Diencephalon (tissue), 1 donor: ENCODE measurements around the gene ZNF638. TPM values are rescaled to one million over a fixed set of nuclear protein-coding genes. Genes with fewer than 3 reads are reported as not detected.

Source experiments
- small RNA-seq: library from RNA; depleted of rRNA; stranded (forward); fragments of <200 nt; gene quantifications from one replicate; pipeline ENCODE3, GENCODE V24; 2014
- total RNA-seq: library from RNA; depleted of rRNA; stranded (reverse); fragments of >200 nt; gene quantifications from one replicate; pipeline ENCODE4 v1.2.3, GENCODE V29; 2014

The ZNF638 gene
- 283 TPM for total RNA-seq

DNA sequence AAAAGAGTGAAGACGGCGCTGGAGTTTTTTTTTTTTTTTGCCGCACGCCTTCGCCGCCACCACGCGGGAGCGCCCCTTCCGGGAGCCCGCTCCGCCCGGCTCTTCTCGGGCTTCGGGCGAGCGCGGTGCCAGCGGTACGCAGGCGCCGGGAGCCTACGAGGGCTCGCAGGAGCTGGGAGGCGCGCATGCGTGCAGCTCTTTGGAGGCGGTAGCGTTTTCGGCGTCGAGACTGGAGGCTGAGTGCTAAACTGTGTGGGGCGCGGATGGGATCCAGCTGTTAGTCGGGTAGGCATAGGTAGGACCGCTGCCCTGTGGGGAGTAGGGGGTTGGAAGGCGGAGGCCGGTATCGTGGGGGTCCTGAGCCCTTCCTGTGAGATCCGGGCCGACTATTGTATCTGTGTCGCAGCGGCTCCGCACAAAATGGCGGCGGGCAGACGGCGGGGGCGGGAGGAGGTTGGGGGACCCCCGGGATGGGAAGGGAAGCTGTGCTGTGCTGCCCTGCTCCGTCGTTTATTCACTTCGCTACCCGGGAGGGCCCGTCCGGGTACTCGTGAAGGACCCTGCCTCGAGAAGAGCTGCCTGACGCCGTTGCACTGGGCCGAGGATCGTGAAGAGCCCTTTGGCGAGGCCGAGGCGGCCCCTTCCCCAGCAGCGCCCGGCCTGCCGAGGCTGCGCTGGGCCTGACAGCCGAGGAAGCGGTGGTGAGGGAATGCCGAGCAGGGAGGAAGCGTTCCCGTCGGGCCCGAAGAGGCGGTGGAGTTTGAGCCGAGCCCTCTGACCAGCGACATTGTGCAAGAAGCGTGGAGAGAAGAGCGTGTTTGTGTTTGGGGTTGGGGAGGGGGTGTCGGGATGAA is at the start of gene ZNF638:
Gene ZNF638 (plus strand): TSS at position 202 of the 854 bp plus-strand sequence. CDS start 17,173 bp downstream, outside the sequence.

GRCh38 chr2:71453404-71454220 is 122.0 kb downstream of the ZNF638 start, which contains the start of gene DYSF:
TSS of gene DYSF (plus strand) at chr2:71453561.

Small RNA genes within 50 kb of the gene (small RNA-seq; reads per million reads assigned to genes)
- gene RNU6-105P = not detected

Other genes starting within 250 kb of the ZNF638 start
- gene MCEE, start 201.6 kb upstream of the ZNF638 start, total RNA-seq = 9.0 TPM
- gene MPHOSPH10, start 201.1 kb upstream of the ZNF638 start, total RNA-seq = 27.7 TPM
- gene PAIP2B, start 104.7 kb upstream of the ZNF638 start, total RNA-seq = 20.3 TPM
- 1.8 TPM for gene DYSF, start 121.8 kb downstream of the ZNF638 start, total RNA-seq